Small intestine (tissue), 7 donors: ENCODE measurements around the gene WDFY2. TPM values are rescaled to one million over a fixed set of nuclear protein-coding genes. Genes with fewer than 3 reads are reported as not detected.

Experiments used
- DNase-seq, 2 donors: peaks; one replicate each; pipeline versions ENCODE4 v3.0.0 to v3.0.0-alpha.2; 2013
- FAIRE-seq: peaks from 2 replicates; lab custom pipeline; 2012; peaks lifted over from hg19 to GRCh38; lab: Jason Lieb, UNC
- H3K27ac ChIP-seq, 3 donors: one replicate each; pipeline ENCODE4 v1.5.1; 2013; ENCODE audit warnings: low read length in 2 of 3, mild to moderate bottlenecking in 2 of 3, control low read depth in 1 of 3, inconsistent platforms in 1 of 3, low read depth in 1 of 3, moderate library complexity in 1 of 3
- H3K27me3 ChIP-seq, 3 donors: one replicate each; pipeline ENCODE4 v1.6.1; 2013; ENCODE audit warnings: low read length in 3 of 3, inconsistent platforms in 1 of 3; ENCODE audit not compliant: control insufficient read depth in 3 of 3, insufficient read depth in 3 of 3
- H3K36me3 ChIP-seq, 3 donors: one replicate each; pipeline ENCODE4 v1.6.1; 2013; ENCODE audit warnings: low read length in 3 of 3, inconsistent platforms in 1 of 3, low read depth in 1 of 3, mild to moderate bottlenecking in 1 of 3, moderate library complexity in 1 of 3; ENCODE audit not compliant: control insufficient read depth in 3 of 3, insufficient read depth in 2 of 3
- H3K4me1 ChIP-seq, 3 donors: one replicate each; pipeline ENCODE4 v1.6.1; 2013; ENCODE audit warnings: low read length in 2 of 3, inconsistent platforms in 1 of 3, low read depth in 1 of 3, mild to moderate bottlenecking in 1 of 3, moderate library complexity in 1 of 3; ENCODE audit not compliant: control insufficient read depth in 3 of 3, insufficient read depth in 2 of 3
- H3K4me3 ChIP-seq, 3 donors: one replicate each; pipeline ENCODE4 v1.5.1; 2013; ENCODE audit warnings: low read length in 3 of 3, control low read depth in 1 of 3, inconsistent platforms in 1 of 3, low read depth in 1 of 3, mild to moderate bottlenecking in 1 of 3, moderate library complexity in 1 of 3
- H3K9me3 ChIP-seq, 2 donors: one replicate each; pipeline ENCODE4 v1.6.1; 2013; ENCODE audit warnings: low read depth in 1 of 2, low read length in 1 of 2; ENCODE audit not compliant: control insufficient read depth in 2 of 2, insufficient read depth in 1 of 2
- WGBS, 3 donors: extraction: QIAGEN DNeasy Blood & Tissue Kit; methylation state at CpG; one replicate each; pipeline ENCODE4 v1.1.7; 2013; 5-methylcytosine and 5-hydroxymethylcytosine counted together
- polyA plus RNA-seq, 4 donors: library from polyadenylated mRNA; stranded (reverse) in 3 of 4; unstranded in 1 of 4; fragments of 200-250 nt in 3 of 4; fragments of 120-200 nt in 1 of 4; gene quantifications; one replicate each; pipeline versions ENCODE4 v1.2.1 to v1.2.3, GENCODE V29; 2013
- donor health status: healthy with polysubstance abuse.
- donor health status: control.
- donor health status: control.
- donor health status: Bipolar disorder and iron deficiency.
- donor health status: healthy.

The WDFY2 gene
- polyA plus RNA-seq, 4 donors = 0.81 to 5.4 (median 1.7) TPM

GRCh38 chr13:51547425-51548176 is 36.7 kb upstream of the WDFY2 start:
- Histone ChIP-seq H3K36me3 (no peaks in the 10 kb centered on the region), H3K9me3 (no peaks in the 10 kb centered on the region), H3K27me3 (no peaks in the 10 kb centered on the region), H3K4me1 (no peaks in the 10 kb centered on the region), H3K4me3 (no peak overlapping the region), H3K27ac (no peak overlapping the region)
- WGBS, 3 donors = 72 to 80% (median 79%) methylated on average over 6 of the region's 6 CpGs
- DNase-seq (no peak), FAIRE-seq (peak; percentile 33)

GRCh38 chr13:51549050-51549449 is 35.2 kb upstream of the WDFY2 start:
- DNase-seq (peak in 1 of 2 donors; percentile 18), FAIRE-seq (no peak)
- Histone ChIP-seq H3K4me1 (no peaks in the 10 kb centered on the region), H3K36me3 (no peaks in the 10 kb centered on the region), H3K27ac (no peak overlapping the region), H3K4me3 (no peak overlapping the region), H3K27me3 (no peaks in the 10 kb centered on the region), H3K9me3 (no peaks in the 10 kb centered on the region)
- WGBS, 3 donors = 47 to 57% (median 51%) methylated on average over 3 of the region's 3 CpGs

GRCh38 chr13:51549593-51549992 is 34.7 kb upstream of the WDFY2 start:
- Histone ChIP-seq H3K4me3 (no peak overlapping the region), H3K9me3 (no peaks in the 10 kb centered on the region), H3K27me3 (no peaks in the 10 kb centered on the region), H3K27ac (no peak overlapping the region), H3K36me3 (no peaks in the 10 kb centered on the region), H3K4me1 (no peaks in the 10 kb centered on the region)
- 83 to 86% (median 85%) methylated on average over 2 of the region's 2 CpGs for WGBS, 3 donors
- DNase-seq (no peak), FAIRE-seq (no peak)

- H3K36me3 ChIP-seq = no peaks in the 10 kb centered on the region
- FAIRE-seq (no peak), DNase-seq (no peak)
- no peaks in the 10 kb centered on the region for H3K4me1 ChIP-seq
- 85 to 93% (median 92%) methylated on average over 1 of the region's 1 CpG for WGBS, 3 donors
- H3K27me3 ChIP-seq = no peaks in the 10 kb centered on the region
- H3K4me3 ChIP-seq = no peak overlapping the region
- no peak overlapping the region for H3K27ac ChIP-seq
- no peaks in the 10 kb centered on the region for H3K9me3 ChIP-seq
Observed at GRCh38 chr13:51550151-51550550, 34.1 kb upstream of the WDFY2 start.

GRCh38 chr13:51551416-51551815 is 32.8 kb upstream of the WDFY2 start:
- Histone ChIP-seq H3K36me3 (no peaks in the 10 kb centered on the region), H3K4me1 (no peaks in the 10 kb centered on the region), H3K4me3 (no peak overlapping the region), H3K9me3 (no peaks in the 10 kb centered on the region), H3K27ac (no peak overlapping the region), H3K27me3 (no peaks in the 10 kb centered on the region)
- DNase-seq (no peak), FAIRE-seq (no peak)
- 88 to 95% (median 90%) methylated on average over 2 of the region's 2 CpGs for WGBS, 3 donors

GRCh38 chr13:51552027-51552426 is 32.2 kb upstream of the WDFY2 start:
- no peaks in the 10 kb centered on the region for H3K4me1 ChIP-seq
- no peak overlapping the region for H3K27ac ChIP-seq
- no peaks in the 10 kb centered on the region for H3K27me3 ChIP-seq
- H3K9me3 ChIP-seq = no peaks in the 10 kb centered on the region
- FAIRE-seq = no peak
- no peak for DNase-seq
- H3K4me3 ChIP-seq = no peak overlapping the region
- 65 to 85% (median 76%) methylated on average over 2 of the region's 2 CpGs for WGBS, 3 donors
- no peaks in the 10 kb centered on the region for H3K36me3 ChIP-seq

- Histone ChIP-seq H3K4me3 (no peak overlapping the region), H3K36me3 (no peaks in the 10 kb centered on the region), H3K9me3 (no peaks in the 10 kb centered on the region), H3K27me3 (no peaks in the 10 kb centered on the region), H3K27ac (no peak overlapping the region), H3K4me1 (no peaks in the 10 kb centered on the region)
- DNase-seq (no peak), FAIRE-seq (no peak)
- WGBS, 3 donors = 75 to 87% (median 79%) methylated on average over 2 of the region's 2 CpGs
Observed at GRCh38 chr13:51553531-51553930, 30.7 kb upstream of the WDFY2 start.

GRCh38 chr13:51556740-51557139 is 27.5 kb upstream of the WDFY2 start:
- Histone ChIP-seq H3K27ac (no peak overlapping the region), H3K27me3 (no peaks in the 10 kb centered on the region), H3K9me3 (no peaks in the 10 kb centered on the region), H3K4me3 (no peak overlapping the region), H3K36me3 (no peaks in the 10 kb centered on the region), H3K4me1 (no peaks in the 10 kb centered on the region)
- WGBS, 3 donors = 84 to 88% (median 88%) methylated on average over 7 of the region's 7 CpGs
- no peak for FAIRE-seq
- no peak for DNase-seq

- Histone ChIP-seq H3K4me3 (no peak overlapping the region), H3K27ac (no peak overlapping the region), H3K36me3 (no peaks in the 10 kb centered on the region), H3K27me3 (no peaks in the 10 kb centered on the region), H3K4me1 (no peaks in the 10 kb centered on the region), H3K9me3 (no peaks in the 10 kb centered on the region)
- FAIRE-seq = no peak
- WGBS, 3 donors = 89 to 93% (median 90%) methylated on average over 3 of the region's 3 CpGs
- DNase-seq = no peak
Observed at GRCh38 chr13:51557438-51557837, 26.8 kb upstream of the WDFY2 start.
